Right lobe of liver (tissue), 6 donors: Measurements from ENCODE around the gene AP4M1. TPM values are rescaled to one million over a fixed set of nuclear protein-coding genes. Genes with fewer than 3 reads are reported as not detected.

ENCODE experiments used
- ATAC-seq, 4 donors: fragments of 200-7000 bp; cut with Tn5 transposase; one replicate each; pipeline ENCODE4 v1.9.1; 2020; ENCODE audit warnings: mild to moderate bottlenecking in 4 of 4, moderate library complexity in 4 of 4
- DNase-seq, 3 donors: peaks; one replicate each; pipeline ENCODE4 v3.0.0-alpha.2; 2020
- H3K27ac ChIP-seq, 3 donors: fragments of 200-600 bp; one replicate each; pipeline ENCODE4 v1.8.0; 2022
- H3K27me3 ChIP-seq, 2 donors: fragments of 200-600 bp; one replicate each; pipeline ENCODE4 v1.8.0; 2022
- H3K36me3 ChIP-seq, 4 donors: fragments of 200-600 bp; sonication (generic) in 1 of 4; one replicate each; pipeline versions ENCODE4 v1.5.1 to v1.8.0; 2017 to 2022; ENCODE audit warnings: control low read depth in 1 of 4
- H3K4me1 ChIP-seq, 4 donors: fragments of 200-600 bp; sonication (generic) in 1 of 4; one replicate each; pipeline versions ENCODE4 v1.5.1 to v1.8.0; 2017 to 2022; ENCODE audit warnings: control low read depth in 1 of 4
- H3K4me3 ChIP-seq, 3 donors: fragments of 200-600 bp; one replicate each; pipeline ENCODE4 v1.8.0; 2022
- H3K9me3 ChIP-seq, 4 donors: fragments of 200-600 bp; sonication (generic) in 1 of 4; one replicate each; pipeline versions ENCODE4 v1.5.1 to v1.8.0; 2017 to 2022; ENCODE audit warnings: control low read depth in 1 of 4
- POLR2A ChIP-seq: fragments of 450-650 bp; IDR thresholded peaks from one replicate; pipeline ENCODE4 v1.6.1; 2017; ENCODE audit warnings: antibody characterized with exemption, mild to moderate bottlenecking
- WGBS: methylation state at CpG from one replicate; pipeline ENCODE4 v1.1.6; 2018; ENCODE audit warnings: low coverage, low lambda C conversion rate; ENCODE audit not compliant: insufficient coverage; ENCODE audit errors: missing lambda C conversion rate; 5-methylcytosine and 5-hydroxymethylcytosine counted together
- intact Hi-C, 2 donors: fragments of 100-400 bp; cut with DNase I; formaldehyde crosslinking; loops; one replicate each; pipeline versions ENCODE4 v1.11.2 to v1.14.1; 2022
- total RNA-seq, 6 experiments: library from RNA; depleted of rRNA in 2 of 6; stranded (reverse); fragments of >200 nt in 2 of 6; fragmentation: NEBNext Ultra II Directional in 3 of 6; extraction: Animal tissue kit (Norgen Biotek cat#: 25700) in 3 of 6; gene quantifications; one replicate each; pipeline versions ENCODE4 v1.1.0 to v1.2.4, GENCODE V29; 2016 to 2023
- TF ChIP-seq, protein P1 (sequence below), 4 donors: fragments of 200-600 bp in 3 of 4; fragments of 450-650 bp in 1 of 4; IDR thresholded peaks; one replicate each; pipeline versions ENCODE4 v1.5.1 to v1.8.0; 2016 to 2022; ENCODE audit warnings: antibody characterized with exemption in 4 of 4, mild to moderate bottlenecking in 2 of 4
- donor health status: DM: no; HTN: yes; CAD: no.
- donor health status: DM: no; HTN: no; CAD: no.
- donor health status: DM: no; HTN: no; CAD: no.
- donor health status: DM: no; HTN: yes; CAD: no.
- donor health status: DM: no; HTN: yes; CAD: no.

The AP4M1 gene
- total RNA-seq, 6 experiments from 2014 or later = 2.7 to 7.3 (median 4.3) TPM

- ATAC-seq = no peak
- TF ChIP-seq POLR2A = no peak
- TF ChIP-seq, protein P1, sequence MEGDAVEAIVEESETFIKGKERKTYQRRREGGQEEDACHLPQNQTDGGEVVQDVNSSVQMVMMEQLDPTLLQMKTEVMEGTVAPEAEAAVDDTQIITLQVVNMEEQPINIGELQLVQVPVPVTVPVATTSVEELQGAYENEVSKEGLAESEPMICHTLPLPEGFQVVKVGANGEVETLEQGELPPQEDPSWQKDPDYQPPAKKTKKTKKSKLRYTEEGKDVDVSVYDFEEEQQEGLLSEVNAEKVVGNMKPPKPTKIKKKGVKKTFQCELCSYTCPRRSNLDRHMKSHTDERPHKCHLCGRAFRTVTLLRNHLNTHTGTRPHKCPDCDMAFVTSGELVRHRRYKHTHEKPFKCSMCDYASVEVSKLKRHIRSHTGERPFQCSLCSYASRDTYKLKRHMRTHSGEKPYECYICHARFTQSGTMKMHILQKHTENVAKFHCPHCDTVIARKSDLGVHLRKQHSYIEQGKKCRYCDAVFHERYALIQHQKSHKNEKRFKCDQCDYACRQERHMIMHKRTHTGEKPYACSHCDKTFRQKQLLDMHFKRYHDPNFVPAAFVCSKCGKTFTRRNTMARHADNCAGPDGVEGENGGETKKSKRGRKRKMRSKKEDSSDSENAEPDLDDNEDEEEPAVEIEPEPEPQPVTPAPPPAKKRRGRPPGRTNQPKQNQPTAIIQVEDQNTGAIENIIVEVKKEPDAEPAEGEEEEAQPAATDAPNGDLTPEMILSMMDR (IDR thresholded peaks at IDR 0.05) = no peak
- H3K27me3 ChIP-seq = no peaks in the 10 kb centered on the region
These were observed 7.4 kb upstream of the AP4M1 start for GRCh38 chr7:100093925-100094486.

GRCh38 chr7:100095289-100095688 lies 6.2 kb upstream of the AP4M1 start:
- H3K4me3 ChIP-seq = no peak overlapping the region
- WGBS = 84% methylated on average over 4 of the region's 9 CpGs
- no peaks in the 10 kb centered on the region for H3K27me3 ChIP-seq
- DNase-seq (no peak), ATAC-seq (no peak)
- H3K4me1 ChIP-seq = peaks cover 0 to 6% (median 0%) of the 10 kb centered on the region in 4 donors
- H3K27ac ChIP-seq = no peak overlapping the region
- H3K9me3 ChIP-seq = no peaks in the 10 kb centered on the region
- peaks cover 8 to 94% (median 55%) of the 10 kb centered on the region in 4 donors for H3K36me3 ChIP-seq
- TF ChIP-seq, protein P1 (IDR thresholded peaks at IDR 0.05) = no peak
- no peak for TF ChIP-seq POLR2A
- intact Hi-C loops = no loop called here

More at GRCh38 chr7:100093925-100094486, 7.4 kb upstream of the AP4M1 start:
- peaks cover 0 to 8% (median 0%) of the 10 kb centered on the region in 4 donors for H3K4me1 ChIP-seq
- no peak overlapping the region for H3K4me3 ChIP-seq
- no peaks in the 10 kb centered on the region for H3K9me3 ChIP-seq
- intact Hi-C loops = no loop called here
- WGBS = 76% methylated on average over 9 of the region's 16 CpGs
- H3K36me3 ChIP-seq = peaks cover 8 to 87% (median 52%) of the 10 kb centered on the region in 4 donors
- DNase-seq = no peak
- no peak overlapping the region for H3K27ac ChIP-seq

DNA sequence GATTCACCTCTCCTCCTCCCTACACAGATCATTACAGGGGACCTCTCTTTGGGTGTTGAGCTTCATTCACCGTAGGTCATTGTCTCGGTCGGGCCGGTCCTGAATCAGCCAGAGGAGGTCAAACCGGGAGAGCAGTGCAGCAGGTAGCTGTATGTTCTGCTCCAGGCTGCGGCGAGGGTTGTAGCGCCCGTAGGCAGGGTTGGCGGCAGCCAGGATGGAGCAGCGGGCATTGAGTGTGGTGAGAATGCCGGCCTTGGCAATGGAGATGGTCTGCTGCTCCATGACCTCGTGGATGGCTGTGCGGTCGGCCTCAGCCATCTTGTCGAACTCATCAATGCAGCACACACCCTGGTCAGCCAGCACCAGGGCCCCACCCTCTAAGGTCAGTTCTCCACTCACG lies 5.7 kb upstream of the AP4M1 start:
- intact Hi-C loops = no loop called here
- Histone ChIP-seq H3K36me3 (peaks cover 8 to 90% (median 53%) of the 10 kb centered on the region in 4 donors), H3K9me3 (no peaks in the 10 kb centered on the region), H3K27me3 (no peaks in the 10 kb centered on the region), H3K27ac (no peak overlapping the region), H3K4me3 (no peak overlapping the region), H3K4me1 (peaks cover 0 to 6% (median 0%) of the 10 kb centered on the region in 4 donors)
- ATAC-seq (no peak), DNase-seq (peak in 1 of 3 donors; percentile 30)
- WGBS = 89% methylated on average over 7 of the region's 17 CpGs
- TF ChIP-seq, protein P1 (IDR thresholded peaks at IDR 0.05) = no peak
- TF ChIP-seq POLR2A = no peak

- no peak overlapping the region for H3K27ac ChIP-seq
- TF ChIP-seq POLR2A = no peak
- TF ChIP-seq, protein P1 (IDR thresholded peaks at IDR 0.05) = no peak
- no peak overlapping the region for H3K4me3 ChIP-seq
- DNase-seq (no peak), ATAC-seq (no peak)
- WGBS = 87% methylated on average over 7 of the region's 10 CpGs
- no peaks in the 10 kb centered on the region for H3K9me3 ChIP-seq
- peaks cover 8 to 58% (median 41%) of the 10 kb centered on the region in 4 donors for H3K36me3 ChIP-seq
- peaks cover 0 to 6% (median 0%) of the 10 kb centered on the region in 4 donors for H3K4me1 ChIP-seq
- H3K27me3 ChIP-seq = no peaks in the 10 kb centered on the region
- intact Hi-C loops = no loop called here
These were observed 2.5 kb upstream of the AP4M1 start for GRCh38 chr7:100098913-100099312.
